RWPE2 (cell line): ENCODE data around the gene ICA1L.

Experiments used
- ATAC-seq: fragments of 200-7000 bp; cut with Tn5 transposase; 3 replicates; pipeline ENCODE4 v1.9.1; 2021; ENCODE audit warnings: low read depth
- DNase-seq: peaks from one replicate; pipeline ENCODE4 v3.0.0-alpha.2; 2020; ENCODE audit warnings: low spot score
- H3K27ac ChIP-seq: fragments of 450-650 bp; 2 replicates; pipeline ENCODE4 v1.5.1; 2017; ENCODE audit warnings: mild to moderate bottlenecking; ENCODE audit not compliant: poor library complexity, severe bottlenecking
- H3K27me3 ChIP-seq: fragments of 250-450 bp; sonication (Bioruptor Pico); 2 replicates; pipeline ENCODE4 v1.5.1; 2021; ENCODE audit warnings: mild to moderate bottlenecking, moderate library complexity; ENCODE audit not compliant: insufficient read depth, poor library complexity, severe bottlenecking
- H3K36me3 ChIP-seq: fragments of 250-450 bp; sonication (Bioruptor Pico); 2 replicates; pipeline ENCODE4 v1.5.1; 2020; ENCODE audit warnings: low read depth, mild to moderate bottlenecking, moderate library complexity
- H3K4me1 ChIP-seq: fragments of 250-450 bp; sonication (Bioruptor Pico); 2 replicates; pipeline ENCODE4 v1.5.1; 2021; ENCODE audit warnings: mild to moderate bottlenecking, moderate library complexity; ENCODE audit not compliant: insufficient read depth, poor library complexity, severe bottlenecking
- H3K4me3 ChIP-seq: fragments of 250-450 bp; sonication (Bioruptor Pico); 2 replicates; pipeline ENCODE4 v1.5.1; 2021; ENCODE audit warnings: mild to moderate bottlenecking, moderate library complexity; ENCODE audit not compliant: severe bottlenecking
- H3K9me3 ChIP-seq: fragments of 250-450 bp; sonication (Bioruptor Pico); 2 replicates; pipeline ENCODE4 v1.5.1; 2021; ENCODE audit warnings: mild to moderate bottlenecking, moderate library complexity; ENCODE audit not compliant: severe bottlenecking
- TF ChIP-seq, protein P1 (sequence below): fragments of 450-650 bp; IDR thresholded peaks from one replicate; pipeline ENCODE4 v1.5.1; 2017; ENCODE audit warnings: mild to moderate bottlenecking, moderate library complexity; ENCODE audit not compliant: poor library complexity, severe bottlenecking

Gene ICA1L

DNA sequence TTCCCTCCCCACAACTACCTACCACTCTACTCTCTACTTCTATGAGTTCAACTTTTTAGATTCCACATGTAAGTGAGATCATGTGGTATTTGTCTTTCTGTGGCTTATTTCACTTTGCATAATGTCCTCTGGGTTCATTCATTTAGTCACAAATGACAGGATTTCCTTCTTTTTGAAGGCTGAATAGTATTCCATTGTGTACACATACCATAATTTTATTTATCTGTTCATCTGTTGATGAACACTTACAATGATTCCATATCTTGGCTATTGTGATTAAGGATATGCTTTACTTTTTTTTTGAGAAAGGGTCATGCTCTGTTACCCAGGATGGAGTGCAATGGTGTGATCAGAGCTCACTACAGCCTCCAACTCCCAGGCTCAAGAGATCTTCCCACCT lies 73.6 kb downstream of the ICA1L start:
- no peak overlapping the region for H3K27ac ChIP-seq
- TF ChIP-seq, protein P1, sequence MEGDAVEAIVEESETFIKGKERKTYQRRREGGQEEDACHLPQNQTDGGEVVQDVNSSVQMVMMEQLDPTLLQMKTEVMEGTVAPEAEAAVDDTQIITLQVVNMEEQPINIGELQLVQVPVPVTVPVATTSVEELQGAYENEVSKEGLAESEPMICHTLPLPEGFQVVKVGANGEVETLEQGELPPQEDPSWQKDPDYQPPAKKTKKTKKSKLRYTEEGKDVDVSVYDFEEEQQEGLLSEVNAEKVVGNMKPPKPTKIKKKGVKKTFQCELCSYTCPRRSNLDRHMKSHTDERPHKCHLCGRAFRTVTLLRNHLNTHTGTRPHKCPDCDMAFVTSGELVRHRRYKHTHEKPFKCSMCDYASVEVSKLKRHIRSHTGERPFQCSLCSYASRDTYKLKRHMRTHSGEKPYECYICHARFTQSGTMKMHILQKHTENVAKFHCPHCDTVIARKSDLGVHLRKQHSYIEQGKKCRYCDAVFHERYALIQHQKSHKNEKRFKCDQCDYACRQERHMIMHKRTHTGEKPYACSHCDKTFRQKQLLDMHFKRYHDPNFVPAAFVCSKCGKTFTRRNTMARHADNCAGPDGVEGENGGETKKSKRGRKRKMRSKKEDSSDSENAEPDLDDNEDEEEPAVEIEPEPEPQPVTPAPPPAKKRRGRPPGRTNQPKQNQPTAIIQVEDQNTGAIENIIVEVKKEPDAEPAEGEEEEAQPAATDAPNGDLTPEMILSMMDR: no peak
- H3K9me3 ChIP-seq: no peaks in the 10 kb centered on the region
- no peaks in the 10 kb centered on the region for H3K27me3 ChIP-seq
- no peak for DNase-seq
- no peak for ATAC-seq
- peaks cover 5% of the 10 kb centered on the region for H3K4me1 ChIP-seq
- no peaks in the 10 kb centered on the region for H3K36me3 ChIP-seq
- H3K4me3 ChIP-seq: no peak overlapping the region

- no peak for DNase-seq
- no peaks in the 10 kb centered on the region for H3K9me3 ChIP-seq
- H3K36me3 ChIP-seq: no peaks in the 10 kb centered on the region; the same call in 1 of the 2 replicates
- no peak overlapping the region for H3K27ac ChIP-seq
- H3K27me3 ChIP-seq: no peaks in the 10 kb centered on the region
- TF ChIP-seq, protein P1: no peak
- no peaks in the 10 kb centered on the region for H3K4me1 ChIP-seq
- no peak overlapping the region for H3K4me3 ChIP-seq
- ATAC-seq: no peak
These were observed 80.9 kb downstream of the ICA1L start for GRCh38 chr2:202790676-202791075.

GRCh38 chr2:202786842-202787241 lies 84.7 kb downstream of the ICA1L start:
- DNase-seq (no peak), ATAC-seq (no peak)
- H3K36me3 ChIP-seq: no peaks in the 10 kb centered on the region; the same call in 1 of the 2 replicates
- no peak overlapping the region for H3K27ac ChIP-seq
- H3K27me3 ChIP-seq: no peaks in the 10 kb centered on the region
- H3K4me1 ChIP-seq: no peaks in the 10 kb centered on the region
- H3K4me3 ChIP-seq: no peak overlapping the region
- H3K9me3 ChIP-seq: no peaks in the 10 kb centered on the region
- TF ChIP-seq, protein P1: no peak

DNA sequence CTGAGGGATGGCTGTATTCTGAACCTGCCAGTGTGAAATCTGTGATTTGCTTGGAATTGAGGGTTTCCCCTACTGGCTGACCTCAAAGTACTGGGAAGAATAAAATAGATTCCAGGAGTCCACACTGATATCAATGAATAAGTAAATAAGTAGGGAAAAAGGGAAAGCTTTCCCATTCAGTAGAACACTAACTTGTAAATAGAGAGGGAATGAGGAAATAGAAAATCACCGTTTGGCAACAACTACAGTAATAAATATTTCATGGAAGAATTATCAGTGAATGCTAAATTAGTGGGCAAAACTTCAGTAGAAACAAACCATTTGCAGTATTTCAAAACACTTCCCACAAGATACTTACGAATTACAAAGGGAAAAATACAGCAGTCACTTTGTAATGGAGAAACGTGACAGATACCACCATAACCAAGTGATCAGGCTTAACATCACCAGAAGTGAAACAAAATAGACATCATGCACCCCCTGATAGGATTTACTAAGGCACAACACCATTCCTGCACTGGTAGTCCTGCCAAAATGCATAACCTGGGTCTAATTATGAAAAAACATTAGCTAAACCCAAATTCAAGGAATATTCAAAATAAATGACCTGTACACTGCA lies 88.5 kb downstream of the ICA1L start:
- no peak for ATAC-seq
- Histone ChIP-seq H3K36me3 (no peaks in the 10 kb centered on the region; the same call in 1 of the 2 replicates), H3K9me3 (no peaks in the 10 kb centered on the region), H3K4me3 (no peak overlapping the region), H3K27ac (no peak overlapping the region), H3K4me1 (peaks cover 10% of the 10 kb centered on the region), H3K27me3 (no peaks in the 10 kb centered on the region)
- no peak for DNase-seq
- TF ChIP-seq, protein P1: no peak

DNA sequence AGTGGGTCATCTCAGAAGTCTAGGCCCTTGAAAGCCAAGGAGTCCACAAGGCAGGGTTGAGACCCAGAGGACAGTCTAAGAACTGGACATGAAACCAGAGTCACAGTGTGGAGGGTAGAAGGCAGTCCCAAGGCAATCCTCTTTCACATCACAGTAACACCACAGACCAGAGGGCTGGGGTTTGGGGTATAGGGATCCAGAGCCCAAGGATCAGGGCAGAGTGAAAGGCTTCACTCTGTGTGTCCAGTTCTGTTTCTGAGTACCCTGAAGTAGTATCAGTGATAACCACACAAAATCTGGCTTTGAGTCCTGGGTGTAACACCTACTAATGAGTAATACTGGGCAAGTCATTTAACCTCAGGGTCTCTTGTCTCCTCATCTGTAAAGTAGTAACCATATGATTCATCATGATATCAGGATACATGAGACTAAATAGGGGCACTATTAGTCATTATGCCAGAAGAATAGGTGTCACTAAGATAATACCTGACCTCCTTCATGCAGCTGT lies 91.0 kb downstream of the ICA1L start:
- TF ChIP-seq, protein P1: no peak
- Histone ChIP-seq H3K4me3 (no peak overlapping the region), H3K9me3 (no peaks in the 10 kb centered on the region), H3K36me3 (no peaks in the 10 kb centered on the region; the same call in 1 of the 2 replicates), H3K27ac (peak overlapping the region; percentile 18), H3K4me1 (peaks cover 10% of the 10 kb centered on the region), H3K27me3 (no peaks in the 10 kb centered on the region)
- ATAC-seq (peak; percentile 98), DNase-seq (no peak)
